ENCODE results near the gene GTF2A1.
A peak's percentile ranks its signal among the peaks of the same experiment; 100 is the strongest.
"Not testable (repeated sequence)": the region's sequence is repeated elsewhere in the genome, so short reads cannot be mapped to it uniquely, and the experiment has no call there.

The GTF2A1 gene

DNA sequence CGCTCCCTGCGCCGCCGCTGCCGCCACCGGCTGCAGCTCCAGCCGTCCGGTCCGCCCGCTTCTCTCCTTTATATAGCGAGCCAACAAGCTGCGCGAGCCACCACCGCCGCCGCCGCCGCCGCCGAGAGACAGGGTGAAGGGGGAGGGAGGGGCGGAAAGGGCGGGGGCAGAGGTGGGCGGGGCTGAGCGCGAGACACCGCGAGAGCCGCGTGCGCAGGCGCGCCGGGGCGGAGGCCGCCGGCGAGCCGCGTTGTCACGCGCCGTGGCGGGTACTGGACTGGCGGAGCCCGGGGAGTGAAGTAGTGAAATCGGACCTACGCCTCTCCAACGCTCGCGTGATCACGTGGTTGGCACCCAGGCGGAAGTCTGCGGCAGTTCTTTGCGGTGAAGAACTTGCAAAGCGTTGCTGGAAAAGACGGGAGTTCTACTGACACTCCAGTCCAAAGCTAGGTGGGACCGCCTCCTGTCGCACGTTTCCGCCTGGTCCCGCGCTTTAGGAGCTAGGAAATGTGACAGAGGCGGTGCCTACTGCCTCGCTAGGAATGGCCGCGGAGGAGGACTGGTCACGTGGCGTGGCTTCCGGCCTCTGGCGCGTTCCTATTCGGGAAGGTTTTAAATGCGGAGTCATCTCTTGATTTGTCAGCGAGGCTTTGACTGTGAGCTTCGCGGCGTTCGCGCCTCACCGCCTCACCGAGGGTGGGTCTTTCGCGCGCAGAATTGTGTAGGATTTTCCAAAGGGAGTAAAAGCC lies at the start of gene GTF2A1:
Gene GTF2A1 (minus strand): TSS at position 130 of the 749 bp plus-strand sequence. CDS start 441 bp downstream, outside the sequence.
- FAIRE-seq, result no peak

DNA sequence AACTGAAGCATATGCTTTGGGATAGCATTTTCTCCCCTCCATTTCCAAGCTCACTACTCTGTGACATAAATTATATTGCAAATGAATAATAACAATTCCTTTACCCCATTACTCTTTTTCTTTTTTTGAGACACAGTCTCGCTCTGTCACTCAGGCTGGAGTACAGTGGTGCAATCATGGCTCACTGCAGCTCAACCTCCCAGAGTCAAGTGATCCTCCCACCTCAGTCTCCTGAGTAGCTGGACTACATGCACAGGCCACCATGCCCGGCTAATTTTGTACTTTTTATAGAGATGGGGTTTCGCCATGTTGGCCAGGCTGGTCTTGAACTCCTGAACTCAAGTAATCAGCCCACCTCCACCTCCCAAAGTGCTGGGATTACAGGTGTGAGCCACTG lies 49.2 kb upstream of the GTF2A1 start:
- no peak for FAIRE-seq

- peak; percentile 95 for FAIRE-seq
These were observed 48.6 kb upstream of the GTF2A1 start for GRCh38 chr14:81269100-81269978.

DNA sequence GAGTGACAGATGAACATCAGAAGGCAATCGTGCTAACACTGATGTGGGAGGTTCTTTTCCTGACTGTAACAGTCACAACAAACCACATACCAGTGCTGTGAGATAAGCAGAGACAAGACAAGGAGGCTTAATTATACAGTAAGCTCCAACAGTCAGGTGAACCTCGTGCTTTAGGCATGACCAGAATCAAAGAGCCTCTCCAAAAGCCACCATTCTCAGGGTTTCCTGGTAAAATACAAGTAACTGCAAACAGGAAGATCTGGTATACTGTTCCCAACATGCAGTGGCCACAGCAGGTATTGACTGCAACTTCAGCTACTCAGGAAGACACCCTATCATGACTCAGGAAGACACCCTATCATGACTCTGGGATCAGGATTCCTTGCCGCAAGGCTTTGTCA lies 47.3 kb upstream of the GTF2A1 start:
- no peak for FAIRE-seq

DNA sequence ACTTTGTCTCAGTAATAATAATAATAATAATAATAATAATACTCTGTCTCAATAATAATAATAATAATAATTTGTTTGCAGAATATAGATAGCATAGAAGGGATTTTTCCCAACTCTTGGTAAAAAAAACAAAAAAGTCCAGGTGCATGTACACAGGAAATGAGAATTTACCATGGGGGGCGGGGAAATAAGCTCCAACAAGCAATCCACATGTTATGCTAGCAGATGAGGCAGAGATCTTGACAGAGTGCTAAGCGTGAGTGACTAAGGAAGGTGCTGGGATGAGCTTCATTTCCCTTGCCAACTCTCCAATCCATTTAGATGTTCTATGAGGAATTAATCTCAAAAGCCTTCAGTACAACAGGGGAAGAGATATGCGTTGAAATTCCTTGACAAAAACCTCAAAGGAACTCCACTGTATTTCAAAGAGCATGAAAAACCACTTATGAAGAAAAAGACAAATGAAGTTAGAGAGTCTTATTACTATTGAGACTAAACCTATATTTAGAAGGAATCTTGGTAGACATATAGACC lies 44.9 kb upstream of the GTF2A1 start:
- no peak for FAIRE-seq

- FAIRE-seq, result no peak
These were observed 43.9 kb upstream of the GTF2A1 start for GRCh38 chr14:81264671-81265070.

DNA sequence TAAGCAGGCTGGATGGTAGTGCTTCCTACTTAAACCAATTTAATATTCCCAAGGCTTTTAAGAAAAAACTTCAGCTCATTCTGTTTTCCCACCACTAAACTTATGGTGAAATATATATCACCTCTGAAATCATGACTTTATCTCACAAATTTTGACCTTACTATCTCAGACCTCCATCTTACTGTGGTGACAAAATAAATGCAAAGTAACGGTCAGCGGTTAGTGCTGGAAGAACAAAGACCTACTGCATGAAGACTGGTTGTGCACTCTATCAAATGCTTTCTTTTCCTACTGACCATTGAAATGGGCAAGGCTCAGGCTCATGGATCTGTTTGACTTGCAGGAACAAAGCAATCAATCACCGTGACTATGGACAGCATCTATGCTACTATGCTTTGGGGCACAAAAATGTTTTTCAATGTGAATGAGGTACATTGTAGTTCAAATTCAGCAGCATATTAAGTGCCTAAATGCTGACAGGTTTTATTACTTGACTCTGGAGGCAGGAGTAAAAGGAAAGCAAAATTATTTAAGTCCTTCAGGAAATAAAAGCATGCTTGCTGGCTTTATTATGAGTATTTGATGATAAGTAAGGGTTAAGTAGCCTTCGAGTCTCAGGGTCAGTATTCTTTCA lies 43.1 kb upstream of the GTF2A1 start:
- FAIRE-seq, result no peak

- FAIRE-seq, result no peak
These were observed 40.4 kb upstream of the GTF2A1 start for GRCh38 chr14:81261176-81261575.

DNA sequence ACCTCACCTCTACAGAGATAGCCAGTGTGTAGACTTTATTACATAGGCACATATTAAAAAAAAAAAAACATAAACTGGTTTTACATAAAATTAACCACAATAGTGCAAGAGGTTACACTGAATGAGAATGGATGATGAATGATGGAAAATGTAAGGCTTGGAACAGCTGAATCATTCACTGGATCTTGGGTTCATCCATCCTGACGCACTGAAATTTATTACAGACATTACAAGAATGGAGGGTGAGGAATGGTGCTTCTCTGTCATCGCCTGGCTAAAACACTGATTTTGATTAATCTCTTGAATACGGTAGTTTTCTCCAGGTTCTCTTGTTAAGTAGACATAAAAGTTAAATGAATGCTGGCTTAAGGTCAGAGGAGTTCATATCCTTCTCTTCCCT lies 40.0 kb upstream of the GTF2A1 start:
- FAIRE-seq, result no peak

GRCh38 chr14:81256289-81256960 lies 35.7 kb upstream of the GTF2A1 start:
- FAIRE-seq, result no peak

GRCh38 chr14:81252278-81252677 lies 31.5 kb upstream of the GTF2A1 start:
- FAIRE-seq, result no peak

DNA sequence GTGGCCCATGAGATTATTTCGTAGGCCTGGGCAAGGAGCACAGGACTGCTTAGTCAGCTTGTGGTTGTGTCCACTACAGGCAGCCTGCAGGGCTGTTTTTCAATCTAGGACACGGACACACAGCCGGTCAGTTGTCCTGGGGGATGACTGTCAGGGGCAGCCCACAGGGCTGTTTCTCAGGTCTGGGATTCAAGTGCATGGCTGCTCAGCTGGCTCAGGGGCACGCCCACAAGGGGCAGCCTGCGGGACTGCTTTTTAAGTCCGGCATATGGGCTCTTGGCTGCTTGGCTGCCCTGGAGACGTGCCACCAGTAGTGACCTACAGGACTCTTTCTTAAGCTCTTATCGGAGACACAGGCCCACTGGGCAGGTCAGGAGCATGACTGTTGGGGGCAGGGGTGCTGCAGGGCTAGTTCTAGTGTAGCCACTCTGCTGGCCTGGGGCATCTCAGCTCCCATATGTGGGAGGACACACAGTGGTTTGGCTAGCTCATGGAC lies 26.6 kb upstream of the GTF2A1 start:
- FAIRE-seq, result no peak

- no peak for FAIRE-seq
These were observed 25.9 kb upstream of the GTF2A1 start for GRCh38 chr14:81246461-81247270.

DNA sequence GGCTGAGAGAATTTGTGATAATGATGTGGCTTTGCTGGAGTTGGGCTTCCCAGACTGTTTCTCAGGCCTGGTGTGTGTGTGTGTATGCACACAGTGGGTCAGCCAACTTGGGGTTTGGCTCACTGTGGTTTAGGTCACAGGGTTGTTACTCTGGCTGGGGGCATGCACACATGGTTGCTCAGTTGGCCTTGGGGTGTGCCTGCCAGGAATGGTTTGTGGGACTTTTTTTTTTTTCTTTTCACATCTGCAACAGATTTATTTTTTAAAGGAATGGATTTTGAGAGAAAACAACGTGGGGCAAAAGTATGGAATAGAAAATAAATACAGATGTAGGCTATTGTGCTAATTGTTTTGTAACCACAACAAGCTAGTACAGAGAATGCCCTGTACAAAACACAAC lies 25.0 kb upstream of the GTF2A1 start:
- no peak for FAIRE-seq

DNA sequence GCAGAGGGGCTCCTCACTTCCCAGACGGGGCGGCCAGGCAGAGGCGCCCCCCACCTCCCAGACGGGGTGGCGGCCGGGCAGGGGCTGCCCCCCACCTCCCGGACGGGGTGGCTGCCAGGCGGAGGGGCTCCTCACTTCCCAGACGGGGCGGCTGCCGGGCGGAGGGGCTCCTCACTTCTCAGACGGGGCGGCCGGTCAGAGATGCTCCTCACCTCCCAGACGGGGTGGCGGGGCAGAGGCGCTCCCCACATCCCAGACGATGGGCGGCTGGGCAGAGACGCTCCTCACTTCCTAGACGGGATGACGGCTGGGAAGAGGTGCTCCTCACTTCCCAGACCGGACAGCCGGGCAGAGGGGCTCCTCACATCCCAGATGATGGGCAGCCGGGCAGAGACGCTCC lies 23.7 kb upstream of the GTF2A1 start:
- FAIRE-seq, result not testable (repeated sequence)

DNA sequence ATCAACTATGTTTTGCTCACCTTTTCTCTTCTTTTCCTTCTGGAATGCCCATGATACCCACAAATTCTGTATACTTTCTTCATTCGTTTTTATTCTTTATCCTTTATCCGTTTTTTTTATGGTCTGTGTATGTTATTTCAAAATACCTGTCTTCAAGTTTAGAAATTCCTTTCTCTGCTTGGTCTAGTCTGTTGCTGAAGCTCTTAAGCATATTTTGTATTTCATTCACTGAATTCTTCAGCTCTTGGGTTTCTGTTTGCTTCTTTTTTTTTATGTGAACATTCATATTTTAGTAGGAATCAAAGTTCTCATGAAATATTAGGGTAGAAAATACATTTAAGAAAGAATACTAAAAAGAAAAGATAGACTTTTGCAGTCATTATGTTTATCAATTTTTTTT lies 22.7 kb upstream of the GTF2A1 start:
- FAIRE-seq, result no peak

DNA sequence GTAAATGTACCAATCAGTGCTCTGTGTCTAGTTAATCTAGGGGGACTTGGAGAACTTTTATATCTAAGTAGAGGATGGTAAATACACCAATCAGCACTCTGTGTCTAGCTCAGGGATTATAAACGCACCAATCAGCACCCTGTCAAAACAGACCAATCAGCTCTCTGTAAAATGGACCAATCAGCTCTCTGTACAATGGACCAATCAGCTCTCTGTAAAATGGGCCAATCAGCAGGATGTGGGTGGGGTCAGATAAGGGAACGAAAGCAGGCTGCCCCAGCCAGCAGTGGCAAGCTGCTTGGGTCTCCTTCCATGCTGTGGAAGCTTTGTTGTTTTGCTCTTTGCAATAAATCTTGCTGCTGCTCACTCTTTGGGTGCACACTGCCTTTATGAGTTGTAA lies 16.1 kb upstream of the GTF2A1 start:
- not testable (repeated sequence) for FAIRE-seq

DNA sequence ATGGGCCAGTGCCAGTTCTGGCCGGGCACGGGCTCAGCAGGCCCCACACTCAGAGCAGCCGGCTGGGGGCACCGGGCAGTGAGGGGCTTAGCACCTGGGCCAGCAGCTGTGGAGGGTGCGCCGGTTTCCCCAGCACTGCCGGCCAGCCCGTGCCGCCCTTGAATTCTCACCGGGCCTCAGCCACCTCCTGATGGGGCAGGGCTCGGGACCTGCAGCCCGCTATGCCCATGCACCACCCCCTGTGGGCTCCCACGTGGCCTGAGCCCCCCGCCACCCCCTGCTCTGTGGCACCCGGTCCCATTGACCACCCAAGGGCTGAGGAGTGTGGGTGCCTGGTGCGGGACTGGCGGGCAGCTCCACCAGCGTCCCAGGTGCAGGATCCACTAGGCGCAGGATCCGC lies 15.4 kb upstream of the GTF2A1 start:
- no peak for FAIRE-seq

DNA sequence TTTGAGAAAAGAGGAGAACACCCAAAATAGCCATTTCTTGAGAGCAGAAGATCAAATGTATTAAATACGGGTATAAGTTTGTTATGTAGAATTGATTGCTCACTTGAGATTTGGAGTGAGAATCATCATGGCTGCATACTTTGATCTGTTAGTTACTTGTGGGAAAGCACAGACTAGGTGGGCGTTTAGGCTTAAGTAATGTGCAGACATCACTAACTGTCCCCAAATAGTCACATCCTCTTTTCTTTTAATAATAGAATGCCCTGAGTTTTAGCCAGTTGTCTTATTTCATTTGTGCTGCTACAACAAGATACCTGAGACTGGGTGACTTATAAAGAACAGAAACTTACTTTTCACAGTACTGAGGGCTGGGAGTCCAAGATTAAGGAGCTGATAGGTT lies 14.3 kb upstream of the GTF2A1 start:
- FAIRE-seq, result no peak

DNA sequence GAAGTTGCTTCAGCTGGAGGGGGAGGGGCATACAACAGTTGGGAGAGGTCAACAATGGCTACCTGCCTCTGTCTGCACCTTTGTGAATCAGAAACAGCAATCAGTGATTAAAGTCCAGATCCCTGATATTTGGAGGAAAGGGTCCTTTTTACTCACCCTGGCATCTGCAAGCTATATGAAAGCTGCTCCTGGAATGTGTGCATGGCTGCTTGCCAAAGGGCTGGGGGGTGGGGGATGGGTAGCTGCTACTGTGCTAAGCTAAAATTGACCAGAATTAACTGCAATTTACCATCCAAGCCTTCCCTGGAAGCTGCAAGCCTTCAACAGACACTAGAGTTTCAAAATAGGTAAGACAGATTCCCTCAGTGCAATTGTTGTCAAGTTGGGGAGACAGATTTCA lies 13.5 kb upstream of the GTF2A1 start:
- no peak for FAIRE-seq

- FAIRE-seq, result no peak
These were observed 12.9 kb upstream of the GTF2A1 start for GRCh38 chr14:81233615-81234014.

DNA sequence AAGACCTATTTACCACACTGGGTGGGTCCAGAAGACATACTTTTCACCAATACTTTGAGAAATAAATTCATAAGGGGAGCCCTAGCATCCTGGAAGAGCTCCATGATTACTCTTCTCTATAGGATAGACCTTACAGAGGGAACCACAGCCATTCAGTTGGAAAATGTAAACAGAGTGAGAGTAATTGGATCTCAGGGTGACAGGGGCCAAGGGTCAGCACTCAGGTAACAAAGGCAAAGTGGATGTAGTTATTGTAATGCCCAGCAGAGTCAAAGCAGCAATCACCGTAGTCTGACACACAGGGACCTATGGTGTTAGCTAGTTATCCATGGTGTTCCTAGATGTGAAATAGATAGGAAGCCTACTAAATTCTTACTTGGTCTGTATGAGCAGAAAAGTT lies 10.8 kb upstream of the GTF2A1 start:
- no peak for FAIRE-seq
